Measurements from ENCODE around the gene HSD11B2.
A peak's percentile ranks its signal among the peaks of the same experiment; 100 is the strongest.

The HSD11B2 gene

GRCh38 chr16:67459066-67459860, 28.3 kb downstream of the HSD11B2 start:
- no peak for TF ChIP-seq JUND (IDR thresholded peaks at IDR 0.05; ENCODE audit: low read depth)
- in situ Hi-C loops (cut with HindIII; ENCODE audit: low pct_unique_long_range_greater_than_20kb, low sequenced_read_pairs): no loop called here
- peak in 1 of 2 experiments; percentile 40 for DNase-seq (ENCODE audit: low read depth in 1 of 2, low spot score in 1 of 2)

GRCh38 chr16:67459861-67460150, 28.9 kb downstream of the HSD11B2 start:
- TF ChIP-seq JUND (IDR thresholded peaks at IDR 0.05; ENCODE audit: low read depth): no peak
- no peak for DNase-seq (ENCODE audit: low read depth in 1 of 2, low spot score in 1 of 2)
- in situ Hi-C loops (cut with HindIII; ENCODE audit: low pct_unique_long_range_greater_than_20kb, low sequenced_read_pairs): no loop called here

GRCh38 chr16:67460168-67460567, 29.2 kb downstream of the HSD11B2 start:
- DNase-seq (ENCODE audit: low read depth in 1 of 2, low spot score in 1 of 2): no peak
- TF ChIP-seq JUND (IDR thresholded peaks at IDR 0.05; ENCODE audit: low read depth): no peak
- in situ Hi-C loops (cut with HindIII; ENCODE audit: low pct_unique_long_range_greater_than_20kb, low sequenced_read_pairs): no loop called here

GRCh38 chr16:67460961-67461360, 30.0 kb downstream of the HSD11B2 start:
- no peak for DNase-seq (ENCODE audit: low read depth in 1 of 2, low spot score in 1 of 2)
- in situ Hi-C loops (cut with HindIII; ENCODE audit: low pct_unique_long_range_greater_than_20kb, low sequenced_read_pairs): no loop called here
- TF ChIP-seq JUND (IDR thresholded peaks at IDR 0.05; ENCODE audit: low read depth): no peak

GRCh38 chr16:67461600-67462278, 30.8 kb downstream of the HSD11B2 start:
- DNase-seq (ENCODE audit: low read depth in 1 of 2, low spot score in 1 of 2): peak in 1 of 2 experiments; percentile 72
- in situ Hi-C loops (cut with HindIII; ENCODE audit: low pct_unique_long_range_greater_than_20kb, low sequenced_read_pairs): no loop called here
- no peak for TF ChIP-seq JUND (IDR thresholded peaks at IDR 0.05; ENCODE audit: low read depth)

- DNase-seq (ENCODE audit: low read depth in 1 of 2, low spot score in 1 of 2): no peak
- in situ Hi-C loops (cut with HindIII; ENCODE audit: low pct_unique_long_range_greater_than_20kb, low sequenced_read_pairs): no loop called here
Measured at GRCh38 chr16:67462279-67462655, 31.3 kb downstream of the HSD11B2 start.

GRCh38 chr16:67463059-67463458, 32.1 kb downstream of the HSD11B2 start:
- no peak for TF ChIP-seq JUND (IDR thresholded peaks at IDR 0.05; ENCODE audit: low read depth)
- in situ Hi-C loops (cut with HindIII; ENCODE audit: low pct_unique_long_range_greater_than_20kb, low sequenced_read_pairs): no loop called here
- DNase-seq (ENCODE audit: low read depth in 1 of 2, low spot score in 1 of 2): no peak

More at GRCh38 chr16:67462279-67462655, 31.3 kb downstream of the HSD11B2 start:
- TF ChIP-seq JUND (IDR thresholded peaks at IDR 0.05; ENCODE audit: low read depth): no peak

GRCh38 chr16:67463691-67464090, 32.8 kb downstream of the HSD11B2 start:
- in situ Hi-C loops (cut with HindIII; ENCODE audit: low pct_unique_long_range_greater_than_20kb, low sequenced_read_pairs): no loop called here
- TF ChIP-seq JUND (IDR thresholded peaks at IDR 0.05; ENCODE audit: low read depth): no peak
- no peak for DNase-seq (ENCODE audit: low read depth in 1 of 2, low spot score in 1 of 2)

GRCh38 chr16:67464565-67464964, 33.6 kb downstream of the HSD11B2 start:
- DNase-seq (ENCODE audit: low read depth in 1 of 2, low spot score in 1 of 2): no peak
- in situ Hi-C loops (cut with HindIII; ENCODE audit: low pct_unique_long_range_greater_than_20kb, low sequenced_read_pairs): no loop called here
- TF ChIP-seq JUND (IDR thresholded peaks at IDR 0.05; ENCODE audit: low read depth): no peak

GRCh38 chr16:67466581-67466980, 35.7 kb downstream of the HSD11B2 start:
- in situ Hi-C loops (cut with HindIII; ENCODE audit: low pct_unique_long_range_greater_than_20kb, low sequenced_read_pairs): no loop called here
- TF ChIP-seq JUND (IDR thresholded peaks at IDR 0.05; ENCODE audit: low read depth): no peak
- no peak for DNase-seq (ENCODE audit: low read depth in 1 of 2, low spot score in 1 of 2)

- in situ Hi-C loops (cut with HindIII; ENCODE audit: low pct_unique_long_range_greater_than_20kb, low sequenced_read_pairs): no loop called here
- DNase-seq (ENCODE audit: low read depth in 1 of 2, low spot score in 1 of 2): no peak
- TF ChIP-seq JUND (IDR thresholded peaks at IDR 0.05; ENCODE audit: low read depth): no peak
Measured at GRCh38 chr16:67468731-67469130, 37.8 kb downstream of the HSD11B2 start.

GRCh38 chr16:67470359-67470758, 39.4 kb downstream of the HSD11B2 start:
- TF ChIP-seq JUND (IDR thresholded peaks at IDR 0.05; ENCODE audit: low read depth): no peak
- in situ Hi-C loops (cut with HindIII; ENCODE audit: low pct_unique_long_range_greater_than_20kb, low sequenced_read_pairs): no loop called here
- DNase-seq (ENCODE audit: low read depth in 1 of 2, low spot score in 1 of 2): peak in 1 of 2 experiments; percentile 51

GRCh38 chr16:67471758-67472384, 41.0 kb downstream of the HSD11B2 start:
- no peak for TF ChIP-seq JUND (IDR thresholded peaks at IDR 0.05; ENCODE audit: low read depth)
- in situ Hi-C loops (cut with HindIII; ENCODE audit: low pct_unique_long_range_greater_than_20kb, low sequenced_read_pairs): no loop called here
- no peak for DNase-seq (ENCODE audit: low read depth in 1 of 2, low spot score in 1 of 2)

Measured in T47D (cell line).